ENCODE measurements around the gene NEU3.
A peak's percentile ranks its signal among the peaks of the same experiment; 100 is the strongest.
"Not testable (repeated sequence)": the region's sequence is repeated elsewhere in the genome, so short reads cannot be mapped to it uniquely, and the experiment has no call there.

Gene NEU3

DNA sequence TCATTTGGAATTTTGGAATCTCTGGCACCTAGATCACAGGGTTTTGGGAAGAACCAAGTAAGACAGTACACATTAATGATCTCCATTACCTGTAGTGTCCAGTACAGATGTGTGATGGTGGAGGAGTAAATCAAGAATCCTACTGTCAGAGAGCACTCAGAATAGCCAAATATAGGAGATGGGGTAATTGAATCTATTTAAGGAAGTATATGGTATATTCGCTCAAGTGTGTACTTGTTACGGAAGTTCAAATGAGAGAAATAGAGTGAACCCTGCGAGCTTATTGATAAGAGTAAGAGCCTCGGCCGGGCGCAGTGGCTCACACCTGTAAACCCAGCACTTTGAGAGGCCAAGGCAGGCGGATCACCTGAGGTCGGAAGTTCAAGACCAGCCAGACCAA lies 37.5 kb upstream of the NEU3 start:
- Histone ChIP-seq H3K9ac (ENCODE audit: insufficient read length) (no peak overlapping the region), H3K27ac (no peak overlapping the region), H3K36me3 (ENCODE audit: insufficient read depth, low read length) (peaks cover 51% of the 10 kb centered on the region), H3K9me3 (ENCODE audit: low read depth, low read length) (peaks cover 8% of the 10 kb centered on the region), H3K4me3 (no peak overlapping the region; the same call in 1 of the 2 replicates)
- TF ChIP-seq POLR2AphosphoS5 (IDR thresholded peaks at IDR 0.05; ENCODE audit: borderline replicate concordance, low read depth, low read length) (no peak), FOXP2 (optimal IDR thresholded peaks at IDR 0.05; ENCODE audit: control extremely low read depth, extremely low read length, insufficient read depth) (no peak), EZH2 (IDR thresholded peaks at IDR 0.05) (no peak)
- no peak for DNase-seq (ENCODE audit: low read depth, low spot score)

DNA sequence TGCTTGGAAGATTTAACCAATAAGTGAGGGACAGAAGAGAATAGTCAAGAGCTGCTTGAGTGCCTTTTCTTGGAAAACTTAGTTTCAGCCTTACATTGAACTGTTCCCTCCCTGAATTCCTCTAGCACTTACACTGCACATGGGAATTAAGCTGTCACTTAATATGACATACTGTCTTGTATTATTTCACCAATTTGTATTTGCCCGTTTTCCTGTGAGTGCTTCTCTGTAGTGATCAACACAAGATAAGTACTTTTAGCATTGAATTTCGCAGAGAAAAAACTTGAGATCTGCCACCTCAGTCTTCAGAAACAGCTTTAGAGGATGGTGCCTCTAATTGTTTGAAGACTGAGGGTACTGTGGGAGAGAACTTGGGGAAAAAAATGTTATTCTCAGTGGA lies 36.0 kb upstream of the NEU3 start:
- no peak for TF ChIP-seq POLR2AphosphoS5 (IDR thresholded peaks at IDR 0.05; ENCODE audit: borderline replicate concordance, low read depth, low read length)
- TF ChIP-seq EZH2 (IDR thresholded peaks at IDR 0.05), result no peak
- no peak for TF ChIP-seq FOXP2 (optimal IDR thresholded peaks at IDR 0.05; ENCODE audit: control extremely low read depth, extremely low read length, insufficient read depth)
- Histone ChIP-seq H3K9ac (ENCODE audit: insufficient read length) (no peak overlapping the region), H3K4me3 (no peak overlapping the region), H3K27ac (no peak overlapping the region), H3K9me3 (ENCODE audit: low read depth, low read length) (peaks cover 8% of the 10 kb centered on the region), H3K36me3 (ENCODE audit: insufficient read depth, low read length) (peaks cover 59% of the 10 kb centered on the region)
- no peak for DNase-seq (ENCODE audit: low read depth, low spot score)

DNA sequence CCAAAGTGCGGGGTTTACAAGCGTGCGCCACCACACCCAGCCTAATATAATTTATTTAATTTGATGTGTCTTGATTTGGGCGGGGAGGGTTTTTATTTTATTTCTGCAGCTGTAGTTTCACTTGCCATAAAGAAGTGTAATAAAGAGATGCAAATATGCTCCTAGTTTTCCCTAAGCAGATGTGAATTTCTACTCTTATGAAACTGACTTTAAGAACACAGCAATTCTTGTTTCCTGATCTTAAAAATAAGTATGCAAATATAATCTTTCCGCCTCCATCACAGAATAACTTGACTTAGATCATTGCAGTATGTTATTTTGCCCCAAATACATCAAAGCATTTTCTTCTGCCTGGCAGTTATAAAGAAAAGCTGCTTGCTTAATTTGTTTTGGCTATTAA lies 35.3 kb upstream of the NEU3 start:
- H3K4me3 ChIP-seq, result no peak overlapping the region
- no peak for DNase-seq (ENCODE audit: low read depth, low spot score)
- H3K36me3 ChIP-seq (ENCODE audit: insufficient read depth, low read length), result peaks cover 59% of the 10 kb centered on the region
- H3K9ac ChIP-seq (ENCODE audit: insufficient read length), result no peak overlapping the region
- H3K9me3 ChIP-seq (ENCODE audit: low read depth, low read length), result peaks cover 8% of the 10 kb centered on the region
- TF ChIP-seq EZH2 (IDR thresholded peaks at IDR 0.05), result no peak
- TF ChIP-seq FOXP2 (optimal IDR thresholded peaks at IDR 0.05; ENCODE audit: control extremely low read depth, extremely low read length, insufficient read depth), result no peak
- no peak overlapping the region for H3K27ac ChIP-seq

DNA sequence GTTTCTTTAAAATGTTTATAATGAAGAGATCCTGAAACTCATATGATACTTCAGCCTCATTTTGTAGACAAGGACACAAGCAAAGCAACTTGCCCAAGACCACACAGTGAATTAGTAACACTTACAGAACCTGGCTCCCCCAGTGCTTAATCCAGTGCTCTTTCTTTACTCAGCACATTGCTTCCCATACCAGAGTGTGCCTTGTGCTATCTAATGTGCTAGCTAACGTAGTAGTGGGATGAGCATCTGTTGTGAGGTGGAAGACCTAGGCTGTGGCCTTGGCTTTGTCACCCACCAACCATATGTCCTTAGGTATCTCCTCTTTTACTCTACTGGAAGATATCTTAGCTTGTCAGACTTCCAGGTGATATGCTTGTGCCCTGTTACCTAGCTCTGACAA lies 34.5 kb upstream of the NEU3 start:
- no peak overlapping the region for H3K9ac ChIP-seq (ENCODE audit: insufficient read length)
- no peak overlapping the region for H3K27ac ChIP-seq
- peaks cover 59% of the 10 kb centered on the region for H3K36me3 ChIP-seq (ENCODE audit: insufficient read depth, low read length)

DNA sequence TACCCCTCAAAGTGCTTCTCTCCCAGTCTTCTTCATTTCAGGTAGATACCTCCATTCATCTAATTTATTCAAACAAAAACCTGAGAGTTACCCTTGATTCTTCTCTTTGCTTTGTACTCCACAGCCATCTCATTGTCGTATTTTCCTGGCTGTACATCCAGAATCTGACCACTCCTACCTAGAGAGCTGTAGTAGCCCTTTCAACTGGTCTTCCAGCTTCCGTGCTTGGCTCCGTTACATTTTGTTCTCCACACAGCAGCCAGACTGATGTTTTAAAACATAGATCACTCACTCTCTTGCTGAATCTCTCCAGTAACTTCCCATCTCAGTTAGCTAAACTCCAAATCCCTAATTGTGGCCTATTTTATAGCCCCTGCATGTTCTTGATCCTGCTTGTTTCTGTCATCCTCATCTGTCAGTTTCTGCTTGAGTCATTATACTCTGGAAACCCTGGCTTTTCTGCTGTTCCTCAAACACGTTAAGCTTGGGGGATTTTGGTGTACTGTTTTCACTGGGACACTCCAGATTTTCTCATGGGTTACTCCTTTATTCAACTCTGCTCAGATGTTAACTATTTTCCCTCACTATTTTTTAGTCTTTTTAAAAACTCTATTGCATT lies 32.2 kb upstream of the NEU3 start:
- no peak overlapping the region for H3K4me3 ChIP-seq
- peaks cover 59% of the 10 kb centered on the region for H3K36me3 ChIP-seq (ENCODE audit: insufficient read depth, low read length)
- H3K9me3 ChIP-seq (ENCODE audit: low read depth, low read length), result peaks cover 8% of the 10 kb centered on the region
- H3K9ac ChIP-seq (ENCODE audit: insufficient read length), result no peak overlapping the region
- H3K27ac ChIP-seq, result 0 out of 2 replicates have a peak overlapping the region, but pooled peaks have one; percentile 2
- no peak for TF ChIP-seq EZH2 (IDR thresholded peaks at IDR 0.05)
- no peak for DNase-seq (ENCODE audit: low read depth, low spot score)

More for the DNA sequence above, 34.5 kb upstream of the NEU3 start:
- TF ChIP-seq EZH2 (IDR thresholded peaks at IDR 0.05) (no peak), FOXP2 (optimal IDR thresholded peaks at IDR 0.05; ENCODE audit: control extremely low read depth, extremely low read length, insufficient read depth) (no peak), POLR2AphosphoS5 (IDR thresholded peaks at IDR 0.05; ENCODE audit: borderline replicate concordance, low read depth, low read length) (no peak)
- DNase-seq (ENCODE audit: low read depth, low spot score), result no peak
- H3K4me3 ChIP-seq, result no peak overlapping the region
- H3K9me3 ChIP-seq (ENCODE audit: low read depth, low read length), result peaks cover 8% of the 10 kb centered on the region

DNA sequence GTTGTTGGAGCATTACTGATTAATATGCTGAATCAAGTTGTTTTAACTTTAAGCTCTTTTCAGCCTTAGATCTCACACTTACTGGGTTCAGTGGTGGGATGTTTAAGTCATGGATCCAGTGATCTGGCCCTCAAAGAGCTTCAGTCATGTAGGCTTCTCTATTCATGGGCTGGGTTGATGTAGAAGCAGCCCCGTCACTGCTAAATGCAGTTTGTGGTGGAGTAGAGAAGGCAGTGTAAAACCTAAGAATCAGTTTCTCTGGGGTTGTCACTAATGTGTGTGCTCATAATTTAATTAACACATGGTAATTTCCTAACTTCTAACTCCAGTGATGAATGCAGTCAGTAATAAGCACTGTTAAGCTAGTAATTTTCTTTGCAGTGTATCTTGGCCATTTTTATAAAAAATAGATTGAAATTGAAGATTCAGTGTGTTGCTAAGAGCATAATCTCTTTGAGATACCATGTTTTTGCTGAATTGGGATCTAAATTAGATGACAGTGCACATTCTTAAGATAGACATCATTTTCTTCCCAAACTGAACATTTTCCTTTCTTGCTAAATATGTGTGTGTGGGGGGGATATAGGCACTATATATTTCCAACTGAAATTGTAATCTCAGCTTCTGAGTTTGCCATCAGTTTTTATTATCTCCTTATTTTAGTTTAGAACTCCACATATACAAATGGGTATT lies 30.6 kb upstream of the NEU3 start:
- peak overlapping the region; percentile 75 for H3K27ac ChIP-seq
- peak overlapping the region; percentile 10 for H3K9ac ChIP-seq (ENCODE audit: insufficient read length)
- peaks cover 8% of the 10 kb centered on the region for H3K9me3 ChIP-seq (ENCODE audit: low read depth, low read length)
- DNase-seq (ENCODE audit: low read depth, low spot score), result no peak
- peak overlapping the region; percentile 26; the same call in 1 of the 2 replicates for H3K4me3 ChIP-seq
- no peak for TF ChIP-seq FOXP2 (optimal IDR thresholded peaks at IDR 0.05; ENCODE audit: control extremely low read depth, extremely low read length, insufficient read depth)
- TF ChIP-seq EZH2 (IDR thresholded peaks at IDR 0.05), result no peak
- no peak for TF ChIP-seq POLR2AphosphoS5 (IDR thresholded peaks at IDR 0.05; ENCODE audit: borderline replicate concordance, low read depth, low read length)
- H3K36me3 ChIP-seq (ENCODE audit: insufficient read depth, low read length), result peaks cover 56% of the 10 kb centered on the region

DNA sequence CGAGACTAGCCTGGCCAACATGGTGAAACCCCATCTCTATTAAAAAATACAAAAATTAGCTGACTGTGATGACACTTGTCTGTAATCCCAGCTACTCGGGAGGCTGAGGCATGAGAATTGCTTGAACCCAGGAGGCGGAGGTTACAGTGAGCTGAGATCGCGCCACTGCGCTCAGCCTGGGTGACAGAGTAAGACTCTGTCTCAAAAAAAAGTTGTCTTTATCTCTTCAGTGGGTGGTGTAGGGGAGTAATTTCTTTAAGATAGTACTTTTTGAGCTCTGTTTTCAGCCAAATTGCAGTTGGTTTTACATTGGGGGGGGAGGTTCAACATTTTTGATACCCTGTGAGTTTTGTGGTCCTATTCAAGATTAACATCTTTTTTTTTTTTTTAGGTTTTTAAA lies 28.6 kb upstream of the NEU3 start:
- DNase-seq (ENCODE audit: low read depth, low spot score); H3K9ac ChIP-seq (ENCODE audit: insufficient read length); H3K9me3 ChIP-seq (ENCODE audit: low read depth, low read length); H3K4me3 ChIP-seq; H3K27ac ChIP-seq: not testable (repeated sequence)
- peaks cover 51% of the 10 kb centered on the region for H3K36me3 ChIP-seq (ENCODE audit: insufficient read depth, low read length)

DNA sequence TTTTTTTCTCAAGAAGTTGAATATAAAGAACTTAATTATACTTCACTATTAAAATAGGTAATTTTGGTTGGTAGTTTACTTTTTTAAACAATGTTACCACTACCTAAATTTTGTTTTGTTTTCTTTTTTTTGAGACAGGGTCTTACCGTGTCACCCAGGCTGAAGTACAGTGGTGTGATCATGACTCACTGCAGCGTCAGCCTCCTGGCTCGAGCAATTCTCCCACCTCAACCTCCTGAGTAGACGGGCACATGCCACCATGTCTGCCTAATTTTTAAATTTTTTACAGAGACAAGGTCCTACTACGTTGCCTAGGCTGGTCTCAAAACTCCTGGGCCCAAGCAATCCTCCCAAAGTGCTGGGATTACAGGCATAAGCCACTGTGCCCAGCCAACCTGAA lies 22.1 kb upstream of the NEU3 start:
- Histone ChIP-seq H3K36me3 (ENCODE audit: insufficient read depth, low read length) (peaks cover 79% of the 10 kb centered on the region), H3K9ac (ENCODE audit: insufficient read length) (no peak overlapping the region), H3K4me3 (no peak overlapping the region), H3K27ac (no peak overlapping the region), H3K9me3 (ENCODE audit: low read depth, low read length) (no peaks in the 10 kb centered on the region)
- TF ChIP-seq POLR2AphosphoS5 (IDR thresholded peaks at IDR 0.05; ENCODE audit: borderline replicate concordance, low read depth, low read length), result no peak
- TF ChIP-seq FOXP2 (optimal IDR thresholded peaks at IDR 0.05; ENCODE audit: control extremely low read depth, extremely low read length, insufficient read depth), result no peak
- DNase-seq (ENCODE audit: low read depth, low spot score), result no peak

DNA sequence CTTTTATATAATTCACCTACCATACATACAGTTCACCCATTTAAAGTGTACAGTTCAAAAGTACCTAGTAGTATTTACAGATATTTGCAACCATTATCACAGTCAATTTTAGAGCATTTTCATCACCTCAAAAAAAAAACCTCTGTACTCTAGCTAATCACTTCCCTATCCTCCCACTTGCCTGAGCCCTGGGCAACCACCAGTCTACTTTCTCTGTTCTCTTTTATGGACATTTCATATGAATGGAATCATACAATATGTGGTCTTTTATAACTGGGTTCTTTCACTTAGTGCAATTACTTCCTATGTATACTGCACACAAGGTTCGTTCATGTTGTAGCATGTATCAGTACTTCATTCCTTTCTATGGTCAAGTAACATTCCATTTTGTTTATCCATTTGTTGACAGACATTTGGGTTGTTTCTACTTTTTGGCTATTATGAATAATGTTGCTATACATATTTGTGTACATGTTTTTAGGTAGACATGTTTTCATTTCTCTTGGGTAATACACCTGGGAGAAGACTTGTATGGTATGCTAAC lies 17.8 kb upstream of the NEU3 start:
- Histone ChIP-seq H3K9me3 (ENCODE audit: low read depth, low read length) (no peaks in the 10 kb centered on the region), H3K27ac (no peak overlapping the region), H3K4me3 (no peak overlapping the region), H3K9ac (ENCODE audit: insufficient read length) (no peak overlapping the region), H3K36me3 (ENCODE audit: insufficient read depth, low read length) (peaks cover 84% of the 10 kb centered on the region)
- DNase-seq (ENCODE audit: low read depth, low spot score), result no peak
- TF ChIP-seq EZH2 (IDR thresholded peaks at IDR 0.05), result no peak
- no peak for TF ChIP-seq FOXP2 (optimal IDR thresholded peaks at IDR 0.05; ENCODE audit: control extremely low read depth, extremely low read length, insufficient read depth)
- no peak for TF ChIP-seq POLR2AphosphoS5 (IDR thresholded peaks at IDR 0.05; ENCODE audit: borderline replicate concordance, low read depth, low read length)
